Stimulated activated CD8-positive, alpha-beta memory T cell treated with anti-CD3 and anti-CD28 coated beads, Interleukin-15, amount 100 ng/mL, for 48 hours (primary cell): ENCODE measurements around the gene MAPRE2.
"Not testable (repeated sequence)": the region's sequence is repeated elsewhere in the genome, so short reads cannot be mapped to it uniquely, and the experiment has no call there.

Experiments
- DNase-seq, 2 donors: peaks; one replicate each; pipeline ENCODE4 v3.0.0-alpha.2; 2020; ENCODE audit warnings: low read depth in 2 of 2

The MAPRE2 gene

GRCh38 chr18:35091841-35092240, 50.6 kb downstream of the MAPRE2 start:
- DNase-seq: no peak

DNA sequence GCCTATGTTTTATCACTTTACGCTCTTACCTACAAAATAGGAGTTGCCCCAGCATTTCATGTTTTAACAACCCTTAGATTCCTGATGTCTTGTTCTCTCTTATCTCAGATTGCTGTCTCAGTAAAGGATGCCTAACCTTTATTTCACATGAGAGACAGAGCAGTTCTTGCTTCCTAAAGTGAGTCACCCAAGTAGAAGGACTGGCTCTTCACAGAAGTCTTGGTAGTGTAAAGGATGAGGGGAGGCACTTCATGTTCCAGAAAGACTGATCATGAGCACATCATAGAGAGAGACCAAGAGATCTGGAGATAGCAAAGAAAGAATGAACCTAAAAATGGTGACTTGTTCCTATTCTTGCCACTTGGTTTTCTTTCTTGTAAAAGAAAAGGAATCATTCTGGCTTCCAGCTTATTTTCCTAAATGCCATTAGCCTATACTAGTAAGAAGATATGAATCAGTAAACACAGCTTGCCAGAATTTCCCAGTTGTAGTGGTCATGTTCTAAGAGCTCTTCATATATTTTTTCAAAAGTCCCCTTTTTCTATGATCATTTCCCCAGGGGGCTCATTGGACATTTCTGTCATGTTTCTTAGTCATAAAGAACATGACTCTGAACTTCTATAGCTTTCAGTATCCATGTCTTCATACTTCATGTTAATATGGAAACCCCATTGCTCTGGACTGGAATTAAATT, 54.9 kb downstream of the MAPRE2 start:
- no peak for DNase-seq

DNA sequence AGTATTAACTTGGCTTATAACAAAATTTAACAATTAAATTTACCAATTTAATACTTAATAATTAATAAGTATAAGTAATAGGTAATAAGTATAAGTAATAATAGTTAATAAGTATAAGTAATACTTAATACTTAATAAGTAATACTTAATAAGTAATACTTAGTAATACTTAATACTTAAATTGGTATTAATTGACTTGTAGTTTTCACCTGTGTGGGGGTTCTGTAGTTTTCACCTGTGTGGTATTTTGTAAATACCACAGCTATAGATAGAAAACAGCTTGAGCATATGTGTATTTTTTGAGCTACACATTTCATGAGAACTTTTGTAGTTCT, 55.4 kb downstream of the MAPRE2 start:
- DNase-seq: no peak

DNA sequence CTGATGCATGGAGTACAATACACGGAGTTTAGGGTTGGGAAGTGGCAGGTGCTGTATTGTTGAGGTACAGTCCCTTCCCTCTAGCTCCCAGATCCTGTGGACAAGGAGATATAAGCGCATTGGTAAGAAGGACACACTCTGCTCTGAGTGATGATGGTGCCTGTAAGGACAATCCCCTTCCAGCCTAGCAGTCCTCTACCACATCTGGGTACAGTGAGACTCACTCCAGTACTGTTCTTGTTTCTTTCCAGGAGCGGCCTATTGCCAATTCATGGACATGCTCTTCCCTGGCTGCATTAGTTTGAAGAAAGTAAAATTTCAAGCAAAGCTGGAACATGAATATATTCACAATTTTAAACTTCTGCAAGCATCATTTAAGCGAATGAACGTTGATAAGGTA, 56.0 kb downstream of the MAPRE2 start:
- no peak for DNase-seq

GRCh38 chr18:35097763-35098162, 56.5 kb downstream of the MAPRE2 start:
- DNase-seq: no peak

- no peak for DNase-seq
Measured at GRCh38 chr18:35099911-35100310, 58.7 kb downstream of the MAPRE2 start.

GRCh38 chr18:35104391-35105051, 63.3 kb downstream of the MAPRE2 start:
- no peak for DNase-seq

GRCh38 chr18:35106013-35106844, 65.0 kb downstream of the MAPRE2 start:
- no peak for DNase-seq

DNA sequence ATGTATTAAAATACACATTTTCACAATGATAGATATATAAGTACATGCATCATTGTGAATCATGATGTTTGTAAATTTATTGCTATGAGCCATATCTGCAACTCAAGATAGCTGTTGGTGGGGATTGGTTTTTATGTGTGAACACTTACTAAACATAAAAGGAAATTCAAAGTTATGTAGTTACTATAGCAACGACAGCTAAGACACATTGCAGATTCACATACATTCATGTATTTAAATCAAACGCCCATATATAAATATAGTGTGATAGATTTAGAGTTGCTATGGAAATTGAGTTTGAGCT, 65.6 kb downstream of the MAPRE2 start:
- DNase-seq: no peak

GRCh38 chr18:35107216-35107615, 66.0 kb downstream of the MAPRE2 start:
- no peak for DNase-seq

DNA sequence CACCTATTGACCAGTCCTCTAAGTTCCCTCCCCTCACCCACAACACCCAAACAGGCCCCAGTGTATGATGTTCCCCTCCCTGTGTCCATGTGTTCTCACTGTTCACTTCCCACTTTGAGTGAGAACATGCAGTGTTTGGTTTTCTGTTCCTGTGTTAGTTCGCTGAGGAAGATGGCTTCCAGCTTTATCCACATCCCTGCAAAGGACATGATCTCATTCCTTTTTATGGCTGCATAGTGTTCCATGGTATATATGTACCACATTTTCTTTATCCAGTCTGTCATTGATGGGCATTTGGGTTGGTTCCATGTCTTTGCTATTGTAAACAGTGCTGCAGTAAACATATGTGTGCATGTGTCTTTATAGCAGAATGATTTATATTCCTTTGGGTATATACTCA, 66.9 kb downstream of the MAPRE2 start:
- DNase-seq: not testable (repeated sequence)

DNA sequence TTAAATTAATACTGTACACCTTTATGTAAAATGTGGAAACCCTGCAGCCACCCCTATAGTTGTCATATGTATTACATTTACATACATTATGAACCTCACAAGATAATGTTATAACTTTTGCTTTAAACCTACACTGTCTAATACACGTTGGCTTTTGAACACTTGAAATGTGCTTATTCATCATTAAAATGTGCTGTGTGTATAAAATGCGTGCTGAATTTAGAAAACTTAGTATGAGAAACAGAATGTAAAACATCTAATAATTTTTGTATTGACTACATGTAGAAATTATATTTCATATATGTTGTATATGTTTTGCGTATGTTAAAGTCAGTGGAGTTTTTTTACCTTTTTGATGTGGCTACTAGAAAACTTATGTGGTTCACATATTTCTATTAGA, 68.8 kb downstream of the MAPRE2 start:
- no peak for DNase-seq

DNA sequence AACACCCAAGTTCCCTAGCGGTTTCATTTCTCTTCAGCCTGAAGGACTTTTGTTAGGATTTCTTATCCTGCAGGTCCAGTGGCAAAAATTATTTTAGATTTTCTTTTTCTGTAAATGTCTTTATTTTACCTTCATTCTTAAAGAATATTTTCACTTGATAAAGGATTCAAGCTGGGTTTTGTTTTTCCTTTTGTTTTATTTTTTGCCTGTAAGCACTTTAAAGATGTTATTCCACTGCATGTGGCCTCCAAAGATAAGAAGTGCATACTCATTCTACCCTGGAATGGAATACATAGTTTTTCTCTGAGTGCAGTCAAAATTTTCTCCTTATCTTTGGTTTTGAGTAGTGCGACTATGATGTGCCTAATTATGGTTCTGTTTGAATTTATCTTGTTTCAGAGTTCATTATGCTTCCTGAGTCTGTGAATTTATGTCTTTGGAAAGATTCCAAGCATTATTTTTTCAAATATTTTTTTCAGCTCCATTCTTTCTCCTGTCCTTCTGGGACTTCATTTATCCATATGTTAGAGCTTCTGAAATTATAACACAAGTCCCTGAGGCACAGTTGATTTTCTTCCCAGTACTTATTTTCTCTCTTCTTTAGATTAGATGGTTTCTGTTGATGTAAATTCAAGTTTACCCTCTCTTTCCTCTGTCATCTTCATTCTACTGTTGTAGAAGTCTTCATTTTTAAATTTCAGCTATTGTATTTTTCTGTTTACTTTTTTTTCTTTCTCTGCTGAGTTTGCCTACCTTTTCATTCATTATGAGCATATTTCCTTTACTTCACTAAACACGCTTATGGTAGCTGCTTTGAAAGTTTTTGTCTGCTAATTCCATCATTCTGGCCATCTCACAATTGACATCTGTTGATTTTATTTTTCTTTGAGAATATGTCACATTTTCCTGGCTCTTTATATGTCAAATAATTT, 69.6 kb downstream of the MAPRE2 start:
- DNase-seq: no peak

- DNase-seq: no peak
Measured at GRCh38 chr18:35112696-35113095, 71.5 kb downstream of the MAPRE2 start.

DNA sequence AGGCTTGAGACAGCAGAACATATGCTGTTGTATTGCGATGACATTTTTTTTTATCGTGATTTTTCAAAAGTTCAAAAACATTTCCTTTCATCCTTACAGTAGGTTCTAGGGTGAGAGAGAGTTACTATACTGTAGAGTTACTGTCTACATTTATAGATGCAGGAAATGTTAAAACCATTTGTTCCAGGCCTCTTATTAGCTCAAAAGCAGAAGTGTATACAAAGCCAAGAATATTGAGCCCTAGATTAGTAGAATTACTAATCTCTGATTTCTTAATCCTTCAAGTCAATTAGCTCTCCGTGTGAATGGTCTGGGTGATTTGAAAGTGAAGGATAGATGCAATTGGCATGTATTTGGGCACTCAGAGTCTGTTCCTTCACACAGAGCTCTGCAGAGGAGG, 73.1 kb downstream of the MAPRE2 start:
- DNase-seq: no peak

DNA sequence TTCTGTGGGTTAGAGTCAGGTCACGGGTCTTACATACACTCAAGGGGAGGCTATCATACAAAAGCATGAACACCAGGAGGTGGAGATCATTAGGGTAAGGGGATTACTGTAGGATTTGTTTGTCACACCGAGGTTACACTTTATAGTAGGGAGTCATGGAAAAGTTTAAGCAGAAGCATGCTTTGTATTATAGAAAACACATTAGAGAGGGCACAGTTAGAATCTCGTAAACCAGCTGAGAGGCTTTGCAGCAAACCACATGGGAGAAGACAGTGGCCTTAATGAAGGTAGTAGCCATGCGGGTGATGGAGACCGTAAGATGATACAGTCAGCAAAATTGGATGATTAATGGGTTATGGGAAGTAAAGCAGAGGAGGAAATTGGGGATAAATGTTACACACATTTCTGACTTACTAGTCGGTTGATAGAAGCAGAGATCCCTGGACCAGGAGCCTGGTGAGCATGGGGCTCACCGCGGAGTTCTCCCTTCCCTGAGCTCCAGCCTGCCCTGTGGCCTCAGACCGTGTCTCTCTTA, 75.6 kb downstream of the MAPRE2 start:
- DNase-seq: no peak

DNA sequence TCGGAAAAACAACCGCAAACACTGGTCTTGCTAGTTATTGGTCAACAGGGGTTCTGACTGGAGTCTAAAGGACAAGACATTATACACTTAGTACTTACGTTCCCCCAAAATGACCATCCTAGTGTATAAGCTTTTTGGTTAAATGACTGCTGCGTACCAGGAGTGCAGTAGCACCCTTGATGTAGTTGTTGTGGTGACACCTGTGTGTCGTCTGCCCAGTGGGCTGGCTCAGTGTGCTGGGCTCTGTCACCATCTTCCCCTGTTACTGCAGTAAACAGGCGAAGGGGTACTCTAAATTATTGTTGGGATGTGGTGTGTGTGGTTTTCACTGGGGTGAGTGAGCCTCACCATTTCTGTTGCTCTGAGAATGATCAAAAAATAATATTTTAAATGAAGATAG, 76.2 kb downstream of the MAPRE2 start:
- no peak for DNase-seq

DNA sequence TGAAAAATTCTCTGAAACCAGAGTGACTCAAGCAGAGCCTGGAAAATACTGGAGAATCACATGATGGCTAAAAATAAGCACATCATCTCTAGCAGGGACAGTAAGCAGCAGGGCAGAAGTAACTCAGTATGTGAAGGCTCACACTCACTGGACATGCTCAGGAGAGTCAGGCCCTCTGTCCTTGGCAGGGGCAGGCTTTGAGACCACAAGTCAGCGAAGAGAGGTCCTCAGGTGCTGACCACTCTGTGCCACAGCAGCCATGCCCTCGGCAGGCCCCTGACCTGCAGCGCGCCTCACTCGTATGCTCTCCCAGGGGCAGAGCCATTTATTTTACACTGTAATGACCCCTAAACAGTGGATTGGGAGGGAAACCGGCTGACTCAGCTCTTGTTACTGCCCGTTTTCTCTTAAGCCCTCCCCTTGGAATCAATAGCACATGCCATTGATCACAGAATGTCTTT, 76.8 kb downstream of the MAPRE2 start:
- no peak for DNase-seq

GRCh38 chr18:35118641-35119040, 77.4 kb downstream of the MAPRE2 start:
- no peak for DNase-seq

GRCh38 chr18:35121038-35121437, 79.8 kb downstream of the MAPRE2 start:
- no peak for DNase-seq

- no peak for DNase-seq
Measured at GRCh38 chr18:35121531-35121930, 80.3 kb downstream of the MAPRE2 start.
